ENCODE data around the gene SNRNP27.

SNRNP27 gene

GRCh38 chr2:69952336-69953115 is 58.8 kb downstream of the SNRNP27 start:
- H3K9me3 ChIP-seq (ENCODE audit: severe bottlenecking), result no peaks in the 10 kb centered on the region
- no peak for DNase-seq
- no peak overlapping the region for H3K27ac ChIP-seq
- H3K36me3 ChIP-seq, result no peaks in the 10 kb centered on the region
- no peak for TF ChIP-seq CTCF (IDR thresholded peaks at IDR 0.05; ENCODE audit: low read depth, low read length)
- no peak overlapping the region for H3K4me3 ChIP-seq (ENCODE audit: low read depth, low read length)
- H3K27me3 ChIP-seq (ENCODE audit: insufficient read depth, low read depth, severe bottlenecking), result no peaks in the 10 kb centered on the region

GRCh38 chr2:69954084-69954483 is 60.3 kb downstream of the SNRNP27 start:
- no peaks in the 10 kb centered on the region for H3K27me3 ChIP-seq (ENCODE audit: insufficient read depth, low read depth, severe bottlenecking)
- no peak overlapping the region for H3K4me3 ChIP-seq (ENCODE audit: low read depth, low read length)
- no peaks in the 10 kb centered on the region for H3K36me3 ChIP-seq
- no peak for TF ChIP-seq CTCF (IDR thresholded peaks at IDR 0.05; ENCODE audit: low read depth, low read length)
- no peak for DNase-seq
- H3K27ac ChIP-seq, result no peak overlapping the region
- no peaks in the 10 kb centered on the region for H3K9me3 ChIP-seq (ENCODE audit: severe bottlenecking)
